T follicular helper cell (primary cell): ENCODE results near the gene ZNF678.
"Not testable (repeated sequence)": the region's sequence is repeated elsewhere in the genome, so short reads cannot be mapped to it uniquely, and the experiment has no call there.

Experiments used
- DNase-seq: peaks from one replicate; pipeline ENCODE4 v3.0.0-alpha.2; 2020; ENCODE audit warnings: low read depth

The ZNF678 gene

DNA sequence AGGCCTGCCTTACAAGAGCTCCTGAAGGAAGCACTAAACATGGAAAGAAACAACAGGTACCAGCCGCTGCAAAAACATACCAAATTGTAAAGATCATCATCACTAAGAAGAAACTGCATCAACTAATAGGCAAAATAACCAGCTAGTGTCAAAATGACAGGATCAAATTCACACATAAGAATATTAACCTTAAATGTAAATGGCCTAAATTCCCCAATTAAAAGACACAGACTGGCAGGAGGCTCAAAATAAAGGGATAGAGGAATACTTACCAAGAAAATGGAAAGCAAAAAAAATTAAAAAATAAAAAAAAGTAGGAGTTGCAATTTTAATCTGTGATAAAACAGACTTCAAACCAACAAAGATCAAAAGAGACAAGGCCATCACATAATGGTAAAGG lies 11.5 kb upstream of the ZNF678 start:
- DNase-seq: not testable (repeated sequence)

DNA sequence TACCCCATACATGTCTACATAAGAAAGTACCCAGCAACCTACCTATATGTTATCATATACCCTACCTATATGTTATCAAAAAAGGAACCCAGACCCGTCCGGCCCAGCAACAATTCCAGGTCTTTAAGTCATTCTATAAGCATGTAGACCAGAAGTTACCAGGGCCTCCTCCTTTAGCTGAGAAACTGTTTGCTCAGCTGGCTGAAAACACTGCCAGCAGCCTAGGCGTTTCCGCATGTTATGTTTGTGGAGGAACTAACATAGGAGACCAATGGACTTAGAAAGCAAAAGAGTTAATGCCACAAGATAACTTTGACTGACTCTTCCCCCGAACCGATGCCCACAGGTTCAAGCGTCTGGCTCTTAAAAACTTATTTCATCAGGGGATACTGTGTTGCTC lies 7.1 kb upstream of the ZNF678 start:
- no peak for DNase-seq

GRCh38 chr1:227557962-227558725 lies 5.2 kb upstream of the ZNF678 start:
- DNase-seq: no peak

- no peak for DNase-seq
Observed at GRCh38 chr1:227558732-227559262, 4.6 kb upstream of the ZNF678 start.

DNA sequence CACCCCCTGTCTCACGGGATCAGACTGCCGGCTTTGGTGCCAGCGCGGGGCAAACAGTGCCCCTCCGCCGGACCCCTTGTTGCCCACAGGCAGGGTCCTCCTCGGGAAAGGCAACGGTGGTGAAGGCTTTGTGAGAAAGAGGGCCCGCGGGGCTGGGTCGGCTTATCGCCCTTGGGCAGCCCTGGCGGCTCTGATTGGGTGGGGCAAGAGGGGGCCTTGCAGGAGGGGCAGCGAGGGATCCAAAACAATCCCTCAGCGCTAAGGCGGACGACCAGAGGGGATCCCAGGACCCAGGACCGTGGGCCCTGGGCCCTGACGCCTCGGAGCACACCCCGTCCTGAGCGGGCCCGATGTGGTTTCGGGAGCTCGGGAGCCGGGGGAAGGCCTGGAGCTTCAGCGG lies 3.9 kb upstream of the ZNF678 start:
- DNase-seq: no peak

- DNase-seq: no peak
Observed at GRCh38 chr1:227559926-227560325, 3.4 kb upstream of the ZNF678 start.

DNA sequence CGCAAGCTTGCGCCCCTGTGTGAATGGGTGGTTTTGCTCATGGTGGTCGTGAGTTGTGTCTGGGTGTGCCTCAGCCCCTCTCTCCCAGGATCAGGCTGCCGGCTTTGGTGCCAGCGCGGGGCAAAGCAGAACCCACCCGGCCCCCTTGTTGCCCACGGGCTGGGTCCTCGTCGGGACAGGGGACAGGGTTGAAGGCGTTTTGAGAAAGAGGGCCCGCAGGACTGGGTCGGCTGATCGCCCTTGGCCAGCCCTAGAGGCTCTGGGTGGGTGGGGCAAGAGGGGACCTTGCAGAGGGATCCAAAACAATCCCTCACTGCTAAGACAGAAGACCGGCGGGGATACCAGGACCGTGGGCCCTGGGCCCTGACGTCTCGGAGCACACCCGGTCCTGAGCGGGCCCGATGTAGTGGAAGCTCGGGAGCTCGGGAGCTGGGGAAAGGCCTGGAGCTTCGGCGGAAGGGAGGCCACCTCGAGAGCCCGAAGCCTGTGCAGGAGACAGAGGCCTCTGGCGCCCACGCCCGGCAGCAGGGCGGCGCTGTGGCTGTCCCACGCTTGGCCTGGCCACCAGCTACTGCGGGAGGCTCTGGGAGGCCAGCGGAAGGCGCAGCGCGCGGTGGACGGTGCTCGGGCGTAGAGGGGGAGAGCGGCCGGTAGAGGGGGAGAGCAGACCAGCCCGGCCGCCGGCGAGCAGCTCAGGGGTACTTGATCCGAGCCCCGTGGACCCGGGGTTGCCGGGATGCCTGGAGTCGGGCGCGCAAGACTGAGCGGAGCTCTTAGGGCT lies 2.8 kb upstream of the ZNF678 start:
- DNase-seq: no peak

GRCh38 chr1:227561241-227561907 lies 2.0 kb upstream of the ZNF678 start:
- DNase-seq: no peak

DNA sequence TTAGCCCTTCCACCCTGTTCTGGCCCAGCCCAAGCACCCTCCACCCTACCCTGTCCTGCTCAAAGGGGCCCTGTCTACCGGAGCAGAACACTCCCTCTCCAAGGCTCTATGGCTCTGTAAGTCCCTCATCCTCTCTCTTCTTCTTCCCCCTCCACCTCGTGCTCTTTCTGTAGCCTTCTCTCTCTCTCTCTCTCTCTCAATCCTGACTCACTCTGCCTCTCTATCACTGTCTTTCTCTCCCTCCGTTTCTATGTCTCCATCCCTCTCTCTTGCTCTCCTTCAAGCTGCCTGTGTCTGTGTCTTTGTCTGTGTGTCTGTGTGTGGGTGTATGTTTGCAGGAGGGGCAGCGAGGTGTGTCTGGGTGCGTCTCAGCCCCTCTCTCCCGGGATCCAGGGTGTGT lies 1.3 kb upstream of the ZNF678 start:
- no peak for DNase-seq

DNA sequence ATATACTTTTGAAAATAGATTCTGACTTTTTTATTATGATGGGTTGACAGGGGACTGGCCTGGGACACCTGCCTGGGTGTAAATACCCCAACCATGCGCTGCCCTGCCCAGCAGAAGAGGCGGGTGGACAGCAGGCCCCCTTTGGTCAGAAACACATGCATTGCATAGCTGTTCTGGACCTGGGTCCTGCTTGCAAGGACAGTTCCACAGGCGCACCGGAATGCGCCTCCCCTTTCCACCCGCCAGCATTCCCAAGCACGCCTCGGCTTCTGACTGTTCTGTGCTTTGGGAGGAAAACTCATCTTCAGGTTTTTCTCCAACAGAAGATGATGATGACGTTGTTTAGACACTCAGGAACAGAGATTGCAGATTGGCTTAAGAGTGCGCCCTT lies 428 bp upstream of the ZNF678 start:
- no peak for DNase-seq

GRCh38 chr1:227567256-227567655 lies 3.9 kb downstream of the ZNF678 start:
- DNase-seq: no peak

DNA sequence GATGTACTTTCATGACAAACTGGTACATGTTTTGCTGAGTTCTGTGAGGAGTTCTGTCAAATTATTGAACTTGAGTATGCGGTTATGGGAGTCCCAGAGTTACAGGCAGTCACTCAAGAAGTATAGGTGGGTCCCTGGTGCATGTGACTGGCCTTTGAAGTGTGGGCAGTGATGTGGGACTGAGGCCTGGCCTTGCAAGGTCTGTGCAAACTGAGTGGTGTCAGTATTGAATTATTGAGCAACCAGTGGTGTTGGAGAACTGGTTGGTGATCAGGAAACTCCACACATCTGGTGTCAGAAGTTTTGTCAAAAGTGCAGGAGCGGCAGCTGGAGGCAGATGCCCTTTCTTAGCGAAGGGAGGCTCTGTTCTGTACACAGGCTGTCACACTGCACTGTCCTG lies 5.2 kb downstream of the ZNF678 start:
- no peak for DNase-seq

- no peak for DNase-seq
Observed at GRCh38 chr1:227572752-227573151, 9.4 kb downstream of the ZNF678 start.

DNA sequence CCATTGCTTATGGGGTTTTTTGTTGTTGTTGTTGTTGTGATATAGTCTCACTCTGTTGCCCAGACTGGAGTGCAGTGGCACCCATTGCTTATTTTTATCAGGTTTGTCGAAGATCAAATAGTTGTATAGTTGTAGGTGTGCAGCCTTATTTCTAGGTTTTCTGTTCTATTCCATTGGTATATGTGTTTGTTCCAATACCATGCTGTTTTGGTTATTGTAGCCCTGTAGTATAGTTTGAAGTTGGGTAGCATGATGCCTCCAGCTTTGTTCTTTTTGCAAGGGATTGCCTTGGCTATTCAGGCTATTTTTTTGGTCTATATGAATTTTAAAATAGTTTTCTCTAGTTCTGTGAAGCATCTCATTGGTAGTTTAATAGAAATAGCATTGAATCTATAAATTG lies 11.6 kb downstream of the ZNF678 start:
- no peak for DNase-seq

- DNase-seq: no peak
Observed at GRCh38 chr1:227576189-227576588, 12.8 kb downstream of the ZNF678 start.

DNA sequence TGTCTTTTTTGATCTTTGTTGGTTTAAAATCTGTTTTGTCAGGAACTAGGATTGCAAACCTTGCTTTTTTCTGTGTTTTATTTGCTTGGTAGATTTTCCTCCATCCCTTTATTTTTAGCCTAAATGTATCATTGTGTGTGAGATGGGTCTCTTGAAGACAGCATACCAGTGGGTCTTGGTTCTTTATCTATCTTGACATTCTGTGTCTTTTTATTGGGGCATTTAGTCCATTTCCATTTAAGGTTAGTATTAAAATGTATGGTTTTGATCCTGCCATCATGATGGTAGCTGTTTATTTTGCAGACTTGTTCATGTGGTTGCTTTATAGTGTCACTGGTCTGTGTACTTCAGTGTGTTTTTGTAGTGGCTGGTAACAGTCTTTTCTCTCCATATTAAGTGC lies 14.1 kb downstream of the ZNF678 start:
- DNase-seq: no peak

DNA sequence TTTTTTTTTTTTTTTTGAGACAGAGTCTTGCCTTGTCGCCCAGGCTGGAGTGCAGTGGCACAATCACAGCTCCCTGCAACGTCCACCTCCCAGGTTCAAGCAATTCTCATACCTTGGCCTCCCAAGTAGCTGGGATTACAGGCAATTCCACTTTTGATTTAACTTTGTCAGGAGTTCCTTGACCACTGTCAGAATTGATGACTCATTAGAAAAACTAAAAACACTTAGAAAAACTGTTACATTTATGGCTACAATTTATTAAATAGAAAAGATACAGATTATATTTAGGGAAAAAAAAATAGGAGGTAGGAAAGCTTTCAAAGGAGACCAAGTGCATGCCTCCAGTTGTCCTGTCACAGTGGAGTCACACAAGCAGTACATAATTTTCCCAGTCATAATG lies 20.0 kb downstream of the ZNF678 start:
- DNase-seq: no peak

GRCh38 chr1:227586733-227587132 lies 23.4 kb downstream of the ZNF678 start:
- no peak for DNase-seq

DNA sequence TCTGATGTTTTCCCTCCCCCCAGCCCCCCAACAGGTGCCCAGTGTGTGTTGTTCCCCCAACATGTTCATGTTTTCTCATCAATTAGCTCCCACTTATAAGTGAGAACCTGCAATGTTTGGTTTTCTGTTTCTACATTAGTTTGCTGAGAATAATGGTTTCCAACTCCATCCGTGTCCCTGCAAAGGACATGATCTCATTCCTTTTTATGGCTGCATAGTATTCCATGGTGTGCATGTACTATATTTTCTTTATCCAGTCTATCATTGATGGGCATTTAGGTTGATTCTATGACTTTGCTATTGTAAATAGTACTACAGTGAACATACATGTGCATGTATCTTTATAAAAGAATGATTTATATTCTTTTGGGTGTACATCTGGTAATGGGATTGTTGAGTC lies 24.6 kb downstream of the ZNF678 start:
- DNase-seq: no peak

GRCh38 chr1:227588769-227589168 lies 25.4 kb downstream of the ZNF678 start:
- DNase-seq: not testable (repeated sequence)

DNA sequence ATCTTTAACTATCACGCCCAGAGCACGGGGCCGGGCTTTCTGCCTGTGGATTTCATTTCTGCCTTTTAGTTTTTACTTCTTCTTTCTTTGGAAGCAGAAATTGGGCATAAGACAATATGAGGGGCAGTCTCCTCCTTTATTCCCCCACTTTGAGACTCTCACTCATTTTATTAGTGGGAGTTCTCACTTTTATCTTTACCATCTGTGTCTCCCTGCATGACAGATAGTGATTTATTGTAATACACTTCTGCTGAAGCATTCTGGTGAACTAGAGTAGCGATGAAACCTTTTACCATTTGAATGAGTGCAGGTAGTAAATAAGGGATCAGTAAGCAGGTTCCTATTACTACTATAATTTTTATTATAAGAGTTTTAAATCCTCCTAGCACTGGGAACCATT lies 26.4 kb downstream of the ZNF678 start:
- not testable (repeated sequence) for DNase-seq

- DNase-seq: not testable (repeated sequence)
Observed at GRCh38 chr1:227596222-227596621, 32.9 kb downstream of the ZNF678 start.

DNA sequence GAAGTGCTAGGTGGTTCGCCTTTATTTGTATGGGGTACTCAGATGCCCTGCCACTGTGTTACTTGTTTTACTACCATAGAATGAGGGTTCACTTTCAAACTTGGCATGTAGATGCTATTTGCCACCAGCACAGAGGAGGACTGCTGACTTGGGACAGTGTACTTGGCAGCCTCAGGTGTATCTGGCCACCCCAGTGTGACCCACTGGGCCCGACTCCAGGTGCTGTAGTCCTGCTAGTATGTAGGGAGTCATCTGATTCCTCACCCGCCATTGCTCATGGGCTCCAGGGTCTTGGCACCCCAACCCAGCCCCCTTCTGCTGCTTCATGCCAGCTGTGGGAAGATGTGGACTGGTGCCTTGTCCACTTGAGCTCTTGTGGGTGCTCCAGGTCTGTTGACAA lies 40.0 kb downstream of the ZNF678 start:
- no peak for DNase-seq
